HepG2 (cell line): Measurements from ENCODE around the gene GRK3. TPM values are rescaled to one million over a fixed set of nuclear protein-coding genes. Genes with fewer than 3 reads are reported as not detected.

Source experiments
- ESRRA ChIP-seq: sonication (generic); formaldehyde crosslinking; IDR thresholded peaks from 2 replicates; pipeline ENCODE4 v1.5.1; 2020; ENCODE audit warnings: mild to moderate bottlenecking, low read depth, missing genetic modification reagents
- FOXM1 ChIP-seq: sonication (generic); formaldehyde crosslinking; IDR thresholded peaks from 2 replicates; pipeline ENCODE4 v1.5.0; 2020; ENCODE audit warnings: missing genetic modification reagents
- HOXD1 ChIP-seq: sonication (generic); formaldehyde crosslinking; IDR thresholded peaks from 2 replicates; pipeline ENCODE4 v1.5.0; 2020; ENCODE audit warnings: missing genetic modification reagents
- KDM6A ChIP-seq: IDR thresholded peaks from 2 replicates; pipeline ENCODE4 v1.6.1; 2016; ENCODE audit warnings: low read depth
- PHF20 ChIP-seq: sonication (generic); formaldehyde crosslinking; IDR thresholded peaks from 2 replicates; pipeline ENCODE4 v1.5.0; 2020; ENCODE audit warnings: mild to moderate bottlenecking, missing genetic modification reagents
- PHF8 ChIP-seq: sonication (generic); formaldehyde crosslinking; IDR thresholded peaks from 2 replicates; pipeline ENCODE4 v1.5.0; 2020; ENCODE audit warnings: missing genetic modification reagents
- SP5 ChIP-seq: IDR thresholded peaks from 2 replicates; pipeline ENCODE4 v1.6.1; 2016; ENCODE audit warnings: low read depth, borderline replicate concordance
- TARDBP ChIP-seq: sonication (generic); formaldehyde crosslinking; IDR thresholded peaks from 2 replicates; pipeline ENCODE4 v1.8.0; 2022; ENCODE audit warnings: mild to moderate bottlenecking, missing genetic modification reagents
- TBP ChIP-seq: sonication (generic); formaldehyde crosslinking; IDR thresholded peaks from 2 replicates; pipeline ENCODE4 v1.5.0; 2020; ENCODE audit warnings: missing genetic modification reagents
- TEF ChIP-seq: sonication (generic); formaldehyde crosslinking; IDR thresholded peaks from 2 replicates; pipeline ENCODE4 v1.5.0; 2020; ENCODE audit warnings: missing genetic modification reagents
- ZBTB44 ChIP-seq: sonication (generic); formaldehyde crosslinking; IDR thresholded peaks from 2 replicates; pipeline ENCODE4 v1.4.0; 2020; ENCODE audit warnings: missing genetic modification reagents
- ZNF138 ChIP-seq: sonication (generic); formaldehyde crosslinking; IDR thresholded peaks from 2 replicates; pipeline ENCODE4 v1.5.0; 2020; ENCODE audit warnings: mild to moderate bottlenecking, low read depth, missing genetic modification reagents
- ZNF282 ChIP-seq: fragments of 450-650 bp; IDR thresholded peaks from 2 replicates; pipeline ENCODE4 v1.6.1; 2018; ENCODE audit not compliant: partially characterized antibody
- ZNF441 ChIP-seq: sonication (generic); formaldehyde crosslinking; IDR thresholded peaks from 2 replicates; pipeline ENCODE4 v1.7.0; 2021; ENCODE audit warnings: missing genetic modification reagents, borderline replicate concordance
- ZNF557 ChIP-seq: sonication (generic); formaldehyde crosslinking; IDR thresholded peaks from 2 replicates; pipeline ENCODE4 v1.4.0; 2020; ENCODE audit warnings: missing genetic modification reagents
- ZNF558 ChIP-seq: sonication (generic); formaldehyde crosslinking; IDR thresholded peaks from 2 replicates; pipeline ENCODE4 v1.9.0; 2022; ENCODE audit warnings: mild to moderate bottlenecking, missing genetic modification reagents, borderline replicate concordance
- ZNF570 ChIP-seq: sonication (generic); formaldehyde crosslinking; IDR thresholded peaks from 2 replicates; pipeline ENCODE4 v1.4.0; 2020; ENCODE audit warnings: mild to moderate bottlenecking, missing genetic modification reagents, borderline replicate concordance
- ZNF800 ChIP-seq: sonication (generic); formaldehyde crosslinking; IDR thresholded peaks from 2 replicates; pipeline ENCODE4 v1.4.0; 2020; ENCODE audit warnings: missing genetic modification reagents
- polyA plus RNA-seq, 8 experiments: library from polyadenylated mRNA; depleted of rRNA in 3 of 8; stranded (reverse) in 7 of 8; unstranded in 1 of 8; fragments of >200 nt; fragmentation: Illumina TruSeq in 4 of 8; extraction: Trizol in 4 of 8; gene quantifications; 2 replicates each; pipeline versions ENCODE4 v1.2.1 to v1.2.3, GENCODE V29; 2011 to 2016; ENCODE audit warnings: low read depth in 4 of 8, missing spikeins in 1 of 8, mixed read lengths in 1 of 8; ENCODE audit not compliant: insufficient read depth in 1 of 8
- total RNA-seq, 5 experiments: library from RNA; depleted of rRNA; stranded (reverse); fragments of >200 nt; fragmentation: Illumina TruSeq; extraction: Trizol; gene quantifications; 2 replicates each; pipeline ENCODE4 v1.2.3, GENCODE V29; 2016; ENCODE audit warnings: low read depth in 1 of 5
- TF ChIP-seq, protein P1 (sequence below): IDR thresholded peaks from 2 replicates; pipeline ENCODE4 v1.6.1; 2012; ENCODE audit warnings: low read depth, low read length, improper control_type of control experiment
- TF ChIP-seq, protein P2 (sequence below): sonication (generic); formaldehyde crosslinking; IDR thresholded peaks from 2 replicates; pipeline ENCODE4 v1.5.0; 2020; ENCODE audit warnings: missing genetic modification reagents, mild to moderate bottlenecking, borderline replicate concordance
- TF ChIP-seq, protein P3 (sequence below): IDR thresholded peaks from 2 replicates; pipeline ENCODE4 v1.6.1; 2016; ENCODE audit warnings: missing compliant biosample characterization, missing genetic modification reagents, borderline replicate concordance

The GRK3 gene
- total and polyA plus RNA-seq, 2 of the 13 experiments (the other 11 are each of a cell fraction or from before 2014, with no cell fraction given) = 8.5 to 16.7 TPM

- TF ChIP-seq FOXM1 (no peak), ESRRA (CRISPR knock-in tag) (0 out of 2 replicates have a peak, but pooled peaks have one; percentile 4), ZNF558 (CRISPR knock-in tag) (0 out of 2 replicates have a peak, but pooled peaks have one; percentile 32), ZNF800 (CRISPR knock-in tag) (no peak), SP5 (no peak), TARDBP (peak; percentile 48; the same call in 1 of the 2 replicates), PHF8 (no peak; the same call in 1 of the 2 replicates), ZBTB44 (CRISPR knock-in tag) (no peak), ZNF138 (CRISPR knock-in tag) (no peak), ZNF557 (CRISPR knock-in tag) (no peak), TEF (CRISPR knock-in tag) (no peak), ZNF441 (0 out of 2 replicates have a peak, but pooled peaks have one; percentile 17), HOXD1 (CRISPR knock-in tag) (no peak), TBP (CRISPR knock-in tag) (no peak), PHF20 (CRISPR knock-in tag) (no peak), ZNF282 (no peak), KDM6A (CRISPR knock-in tag) (no peak), ZNF570 (CRISPR knock-in tag) (no peak)
- TF ChIP-seq, protein P1, sequence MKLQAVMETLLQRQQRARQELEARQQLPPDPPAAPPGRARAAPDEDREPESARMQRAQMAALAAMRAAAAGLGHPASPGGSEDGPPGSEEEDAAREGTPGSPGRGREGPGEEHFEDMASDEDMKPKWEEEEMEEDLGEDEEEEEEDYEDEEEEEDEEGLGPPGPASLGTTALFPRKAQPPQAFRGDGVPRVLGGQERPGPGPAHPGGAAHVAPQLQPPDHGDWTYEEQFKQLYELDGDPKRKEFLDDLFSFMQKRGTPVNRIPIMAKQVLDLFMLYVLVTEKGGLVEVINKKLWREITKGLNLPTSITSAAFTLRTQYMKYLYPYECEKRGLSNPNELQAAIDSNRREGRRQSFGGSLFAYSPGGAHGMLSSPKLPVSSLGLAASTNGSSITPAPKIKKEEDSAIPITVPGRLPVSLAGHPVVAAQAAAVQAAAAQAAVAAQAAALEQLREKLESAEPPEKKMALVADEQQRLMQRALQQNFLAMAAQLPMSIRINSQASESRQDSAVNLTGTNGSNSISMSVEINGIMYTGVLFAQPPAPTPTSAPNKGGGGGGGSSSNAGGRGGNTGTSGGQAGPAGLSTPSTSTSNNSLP = no peak
- TF ChIP-seq, protein P2, sequence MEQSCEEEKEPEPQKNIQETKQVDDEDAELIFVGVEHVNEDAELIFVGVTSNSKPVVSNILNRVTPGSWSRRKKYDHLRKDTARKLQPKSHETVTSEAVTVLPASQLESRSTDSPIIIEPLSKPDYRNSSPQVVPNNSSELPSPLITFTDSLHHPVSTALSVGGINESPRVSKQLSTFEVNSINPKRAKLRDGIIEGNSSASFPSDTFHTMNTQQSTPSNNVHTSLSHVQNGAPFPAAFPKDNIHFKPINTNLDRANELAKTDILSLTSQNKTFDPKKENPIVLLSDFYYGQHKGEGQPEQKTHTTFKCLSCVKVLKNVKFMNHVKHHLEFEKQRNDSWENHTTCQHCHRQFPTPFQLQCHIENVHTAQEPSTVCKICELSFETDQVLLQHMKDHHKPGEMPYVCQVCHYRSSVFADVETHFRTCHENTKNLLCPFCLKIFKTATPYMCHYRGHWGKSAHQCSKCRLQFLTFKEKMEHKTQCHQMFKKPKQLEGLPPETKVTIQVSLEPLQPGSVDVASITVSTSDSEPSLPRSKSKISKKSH = no peak
- TF ChIP-seq, protein P3, sequence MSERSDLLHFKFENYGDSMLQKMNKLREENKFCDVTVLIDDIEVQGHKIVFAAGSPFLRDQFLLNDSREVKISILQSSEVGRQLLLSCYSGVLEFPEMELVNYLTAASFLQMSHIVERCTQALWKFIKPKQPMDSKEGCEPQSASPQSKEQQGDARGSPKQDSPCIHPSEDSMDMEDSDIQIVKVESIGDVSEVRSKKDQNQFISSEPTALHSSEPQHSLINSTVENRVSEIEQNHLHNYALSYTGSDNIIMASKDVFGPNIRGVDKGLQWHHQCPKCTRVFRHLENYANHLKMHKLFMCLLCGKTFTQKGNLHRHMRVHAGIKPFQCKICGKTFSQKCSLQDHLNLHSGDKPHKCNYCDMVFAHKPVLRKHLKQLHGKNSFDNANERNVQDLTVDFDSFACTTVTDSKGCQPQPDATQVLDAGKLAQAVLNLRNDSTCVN (CRISPR knock-in tag) = no peak
These were observed 635 bp upstream of the GRK3 start (continued) for GRCh38 chr22:25563761-25564319.
